Activated naive CD8-positive, alpha-beta T cell treated with anti-CD3 and anti-CD28 coated beads for 36 hours (primary cell): Measurements from ENCODE around the gene UAP1. TPM values are rescaled to one million over a fixed set of nuclear protein-coding genes. Genes with fewer than 3 reads are reported as not detected.

Source experiments
- DNase-seq: peaks from one replicate; pipeline ENCODE4 v3.0.0; 2021
- H3K27ac Mint-ChIP-seq: one replicate; pipeline ENCODE4 v1.8.0; 2022; ENCODE audit warnings: mild to moderate bottlenecking, moderate library complexity, mixed read lengths
- H3K27me3 Mint-ChIP-seq: one replicate; pipeline ENCODE4 v1.8.0; 2022; ENCODE audit warnings: mild to moderate bottlenecking, mixed read lengths
- H3K36me3 Mint-ChIP-seq: one replicate; pipeline ENCODE4 v1.8.0; 2021; ENCODE audit warnings: mild to moderate bottlenecking, mixed read lengths
- H3K4me1 Mint-ChIP-seq: one replicate; pipeline ENCODE4 v1.8.0; 2021; ENCODE audit warnings: mixed read lengths
- H3K4me3 Mint-ChIP-seq: one replicate; pipeline ENCODE4 v1.8.0; 2022; ENCODE audit warnings: mild to moderate bottlenecking, moderate library complexity, mixed read lengths
- H3K9me3 Mint-ChIP-seq: one replicate; pipeline ENCODE4 v1.8.0; 2022; ENCODE audit warnings: mixed read lengths
- total RNA-seq, 2 experiments: library from RNA; stranded (reverse); gene quantifications; one replicate each; pipeline ENCODE4 v1.2.3, GENCODE V29; 2021

The UAP1 gene
- total RNA-seq, 2 experiments from 2014 or later, result 48.5 to 50.5 TPM

DNA sequence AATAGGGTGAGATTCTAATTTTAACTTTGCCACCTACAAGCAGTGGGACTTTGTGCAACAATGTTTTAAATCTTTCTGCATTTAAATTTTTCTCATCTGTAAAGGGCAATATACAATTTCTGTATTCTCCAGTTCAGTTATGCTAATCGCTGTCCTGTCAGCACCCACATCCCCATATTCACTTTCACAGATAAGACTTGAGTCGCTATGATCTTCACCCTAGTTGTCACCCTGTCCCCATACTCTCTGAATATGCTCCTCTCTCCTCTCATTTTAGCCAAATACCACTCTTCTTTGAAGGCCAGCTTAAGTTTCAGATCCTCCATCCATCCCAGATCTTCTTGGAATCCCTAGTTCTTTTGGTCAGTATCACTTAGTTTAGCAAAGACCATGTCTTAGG is 79.6 kb downstream of the UAP1 start:
- DNase-seq, result no peak
- Mint-ChIP-seq H3K4me1 (no peaks in the 10 kb centered on the region), H3K36me3 (no peaks in the 10 kb centered on the region), H3K9me3 (no peaks in the 10 kb centered on the region), H3K27ac (no peak overlapping the region), H3K4me3 (no peak overlapping the region), H3K27me3 (no peaks in the 10 kb centered on the region)

DNA sequence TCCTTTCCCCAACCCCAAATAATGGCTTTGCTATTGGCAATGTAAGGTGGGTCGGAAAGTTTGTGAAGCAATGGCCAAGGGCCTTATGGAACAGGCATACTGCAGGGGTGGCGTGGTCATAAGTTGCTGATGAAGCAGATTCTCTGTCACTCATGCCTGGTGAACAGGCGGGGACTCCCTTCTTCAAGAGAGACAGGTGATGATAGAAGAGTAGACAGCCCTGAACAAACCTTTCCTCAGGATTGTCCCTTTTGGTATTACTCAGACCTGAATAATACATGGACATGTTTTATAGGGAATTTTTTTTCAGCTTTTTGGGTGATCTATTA is 83.4 kb downstream of the UAP1 start:
- H3K9me3 Mint-ChIP-seq, result no peaks in the 10 kb centered on the region
- H3K27me3 Mint-ChIP-seq, result no peaks in the 10 kb centered on the region
- no peak for DNase-seq
- H3K4me1 Mint-ChIP-seq, result no peaks in the 10 kb centered on the region
- no peak overlapping the region for H3K27ac Mint-ChIP-seq
- H3K36me3 Mint-ChIP-seq, result no peaks in the 10 kb centered on the region
- no peak overlapping the region for H3K4me3 Mint-ChIP-seq

- Mint-ChIP-seq H3K4me3 (no peak overlapping the region), H3K9me3 (no peaks in the 10 kb centered on the region), H3K36me3 (no peaks in the 10 kb centered on the region), H3K4me1 (no peaks in the 10 kb centered on the region), H3K27ac (no peak overlapping the region), H3K27me3 (no peaks in the 10 kb centered on the region)
- DNase-seq, result no peak
Observed at GRCh38 chr1:162645666-162646065, 84.1 kb downstream of the UAP1 start.

DNA sequence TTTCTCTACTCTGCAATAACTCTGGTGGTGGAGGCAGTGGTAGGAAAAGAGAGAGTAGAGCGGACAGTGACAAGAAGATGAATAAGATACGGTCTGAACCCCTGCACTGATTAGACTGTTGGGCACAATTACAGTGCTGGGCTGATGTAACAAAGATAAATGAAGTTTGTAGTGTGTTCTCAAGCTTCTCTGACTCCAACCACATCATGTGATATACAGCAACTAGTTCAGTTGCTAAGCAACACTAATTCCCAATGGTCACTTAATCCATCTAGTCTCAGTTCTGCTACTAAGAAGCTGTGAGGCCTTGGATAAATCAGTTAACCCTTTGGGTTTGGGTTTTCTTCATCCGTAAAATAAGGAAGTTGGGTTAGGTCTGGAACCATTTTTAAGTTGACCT is 88.1 kb downstream of the UAP1 start:
- Mint-ChIP-seq H3K27ac (no peak overlapping the region), H3K4me3 (no peak overlapping the region), H3K4me1 (no peaks in the 10 kb centered on the region), H3K36me3 (no peaks in the 10 kb centered on the region), H3K27me3 (no peaks in the 10 kb centered on the region), H3K9me3 (no peaks in the 10 kb centered on the region)
- DNase-seq, result no peak

Other genes starting within 250 kb of the UAP1 start
- not detected for gene SPATA46, start 184.9 kb upstream of the UAP1 start, total RNA-seq
- gene C1orf226, start 180.0 kb upstream of the UAP1 start, total RNA-seq, result under 1 TPM; 0.14 to 0.44 TPM
- not detected for gene SH2D1B, start 149.6 kb upstream of the UAP1 start, total RNA-seq
- 10 to 100 TPM; 58.8 to 58.9 TPM for gene UHMK1, start 63.9 kb upstream of the UAP1 start, total RNA-seq
- gene DDR2, start 70.7 kb downstream of the UAP1 start, total RNA-seq, result under 1 TPM; 0.19 to 0.38 TPM
- gene HSD17B7, start 229.0 kb downstream of the UAP1 start, total RNA-seq, result 10 to 100 TPM; 21.1 to 24.4 TPM